HFF-Myc (cell line): ENCODE data around the gene CALHM6.
"Not testable (repeated sequence)": the region's sequence is repeated elsewhere in the genome, so short reads cannot be mapped to it uniquely, and the experiment has no call there.

Experiments used
- DNase-seq: peaks from one replicate; pipeline ENCODE4 v3.0.0-alpha.2; 2011; ENCODE audit warnings: low read depth; ENCODE audit errors: extremely low read depth
- H3K4me3 ChIP-seq: replicated peaks from 2 replicates; pipeline ENCODE4 v1.5.1; 2011; ENCODE audit warnings: low read depth, mild to moderate bottlenecking, control low read depth, low read length
- CTCF ChIP-seq: IDR thresholded peaks from 2 replicates; pipeline ENCODE4 v1.5.1; 2012; ENCODE audit warnings: mild to moderate bottlenecking, low read depth, low read length, control low read depth; ENCODE audit errors: missing control alignments

CALHM6 gene

GRCh38 chr6:116485559-116486184 is 24.5 kb downstream of the CALHM6 start:
- DNase-seq = no peak
- no peak for TF ChIP-seq CTCF
- H3K4me3 ChIP-seq = no peak overlapping the region

GRCh38 chr6:116491610-116492330 is 30.6 kb downstream of the CALHM6 start:
- H3K4me3 ChIP-seq = no peak overlapping the region
- no peak for TF ChIP-seq CTCF

GRCh38 chr6:116492331-116493067 is 31.3 kb downstream of the CALHM6 start:
- no peak for DNase-seq
- TF ChIP-seq CTCF = no peak
- H3K4me3 ChIP-seq = no peak overlapping the region

More at GRCh38 chr6:116491610-116492330, 30.6 kb downstream of the CALHM6 start:
- no peak for DNase-seq

- H3K4me3 ChIP-seq, DNase-seq: not testable (repeated sequence)
Measured at GRCh38 chr6:116495161-116495560, 34.0 kb downstream of the CALHM6 start.

GRCh38 chr6:116497113-116497676 is 36.0 kb downstream of the CALHM6 start:
- TF ChIP-seq CTCF = no peak
- no peak for DNase-seq
- no peak overlapping the region for H3K4me3 ChIP-seq

- TF ChIP-seq CTCF = no peak
- H3K4me3 ChIP-seq = no peak overlapping the region
- no peak for DNase-seq
Measured at GRCh38 chr6:116500969-116501433, 39.8 kb downstream of the CALHM6 start.

- no peak overlapping the region for H3K4me3 ChIP-seq
- TF ChIP-seq CTCF = no peak
- DNase-seq = no peak
Measured at GRCh38 chr6:116507324-116507723, 46.1 kb downstream of the CALHM6 start.
